ENCODE data around the gene UQCR11.

GRCh38 chr19:1554968-1555367, 50.3 kb downstream of the UQCR11 start:
- TF ChIP-seq EZH2 (IDR thresholded peaks at IDR 0.05): no peak
- TF ChIP-seq POLR2AphosphoS5 (IDR thresholded peaks at IDR 0.05; ENCODE audit: borderline replicate concordance, low read depth, low read length): no peak
- TF ChIP-seq FOXP2 (optimal IDR thresholded peaks at IDR 0.05; ENCODE audit: control extremely low read depth, extremely low read length, insufficient read depth): no peak

Data from SK-N-MC (cell line).